Measurements from ENCODE around the gene SIDT1. TPM values are rescaled to one million over a fixed set of nuclear protein-coding genes. Genes with fewer than 3 reads are reported as not detected.
A peak's percentile ranks its signal among the peaks of the same experiment; 100 is the strongest.

Gene SIDT1
- 10 to 100 TPM; 34.8 to 35.0 TPM for total RNA-seq

GRCh38 chr3:113531826-113532697 lies at the start of gene SIDT1:
SIDT1 (plus strand) TSS chr3:113532555; CDS start chr3:113533022, 467 bp downstream.
- ChIA-PET POLR2A (interaction anchor here (3.5 kb wide), 1 partner anchor 16 kb away, joined by 24 read pairs; the partner anchor contains the start of gene SPICE1), CTCF (interaction anchor here (2.7 kb wide), 1 partner anchor 16 kb away, joined by 10 read pairs; the partner anchor contains the start of gene SPICE1)
- H3K27me3 Mint-ChIP-seq (ENCODE audit: low read depth): peaks cover 3% of the 10 kb centered on the region
- H3K4me1 Mint-ChIP-seq (ENCODE audit: low read depth): peaks cover 49% of the 10 kb centered on the region
- peak; percentile 83 for ATAC-seq
- H3K36me3 Mint-ChIP-seq (ENCODE audit: low read depth): peaks cover 28% of the 10 kb centered on the region
- peak within 1 kb of the TSS; percentile 98 for H3K27ac Mint-ChIP-seq
- peak; percentile 86 for DNase-seq
- peak within 1 kb of the TSS; percentile 92 for H3K4me3 Mint-ChIP-seq
- no peaks in the 10 kb centered on the region for H3K9me3 Mint-ChIP-seq (ENCODE audit: insufficient read depth)

- no peak for ATAC-seq
- peaks cover 11% of the 10 kb centered on the region for H3K36me3 Mint-ChIP-seq (ENCODE audit: low read depth)
- H3K4me1 Mint-ChIP-seq (ENCODE audit: low read depth): peaks cover 9% of the 10 kb centered on the region
- H3K4me3 Mint-ChIP-seq: no peak overlapping the region
- no peaks in the 10 kb centered on the region for H3K27me3 Mint-ChIP-seq (ENCODE audit: low read depth)
- peak; percentile 38 for DNase-seq
- peak overlapping the region; percentile 39 for H3K27ac Mint-ChIP-seq
- H3K9me3 Mint-ChIP-seq (ENCODE audit: insufficient read depth): no peaks in the 10 kb centered on the region
- POLR2A ChIA-PET: no interaction called here
- CTCF ChIA-PET: interaction anchor here (0.9 to 1.0 kb wide), 2 partner anchors 8 to 92 kb away, joined by 4 to 5 read pairs; no protein-coding TSS in a partner anchor
These were observed 47.2 kb upstream of the SIDT1 start for GRCh38 chr3:113485161-113485609.

GRCh38 chr3:113495035-113495434 lies 37.3 kb upstream of the SIDT1 start:
- DNase-seq: peak; percentile 58
- ChIA-PET POLR2A (no interaction called here), CTCF (interaction anchor here (0.9 to 4.6 kb wide), 15 partner anchors 8 to 251 kb away, joined by 3 to 80 read pairs (median 5); partner anchors contain the start of genes ATP6V1A, NAA50 and SPICE1)
- Mint-ChIP-seq H3K27me3 (ENCODE audit: low read depth) (no peaks in the 10 kb centered on the region), H3K4me3 (no peak overlapping the region), H3K9me3 (ENCODE audit: insufficient read depth) (no peaks in the 10 kb centered on the region), H3K36me3 (ENCODE audit: low read depth) (peaks cover 28% of the 10 kb centered on the region), H3K27ac (no peak overlapping the region), H3K4me1 (ENCODE audit: low read depth) (peaks cover 5% of the 10 kb centered on the region)
- peak; percentile 67 for ATAC-seq

- H3K27me3 Mint-ChIP-seq (ENCODE audit: low read depth): no peaks in the 10 kb centered on the region
- peaks cover 14% of the 10 kb centered on the region for H3K4me1 Mint-ChIP-seq (ENCODE audit: low read depth)
- ChIA-PET POLR2A (no interaction called here), CTCF (interaction anchor here (0.6 to 4.6 kb wide), 11 partner anchors 9 to 558 kb away, joined by 3 to 80 read pairs (median 3); partner anchors contain the start of genes ATP6V1A, NAA50 and SPICE1)
- peaks cover 25% of the 10 kb centered on the region for H3K36me3 Mint-ChIP-seq (ENCODE audit: low read depth)
- ATAC-seq (no peak), DNase-seq (no peak)
- no peaks in the 10 kb centered on the region for H3K9me3 Mint-ChIP-seq (ENCODE audit: insufficient read depth)
- no peak overlapping the region for H3K27ac Mint-ChIP-seq
- no peak overlapping the region for H3K4me3 Mint-ChIP-seq
These were observed 35.4 kb upstream of the SIDT1 start for GRCh38 chr3:113496924-113497323.

- peak overlapping the region; percentile 22 for H3K27ac Mint-ChIP-seq
- H3K4me1 Mint-ChIP-seq (ENCODE audit: low read depth): peaks cover 14% of the 10 kb centered on the region
- H3K36me3 Mint-ChIP-seq (ENCODE audit: low read depth): peaks cover 25% of the 10 kb centered on the region
- H3K27me3 Mint-ChIP-seq (ENCODE audit: low read depth): no peaks in the 10 kb centered on the region
- CTCF ChIA-PET: interaction anchor here (0.8 to 4.6 kb wide), 3 partner anchors 50 to 79 kb away, joined by 3 to 80 read pairs (median 9); no protein-coding TSS in a partner anchor
- no peak overlapping the region for H3K4me3 Mint-ChIP-seq
- POLR2A ChIA-PET: interaction anchor here (0.6 kb wide), 1 partner anchor 8 kb away, joined by 3 read pairs; no protein-coding TSS in a partner anchor
- DNase-seq: no peak
- ATAC-seq: no peak
- no peaks in the 10 kb centered on the region for H3K9me3 Mint-ChIP-seq (ENCODE audit: insufficient read depth)
These were observed 33.9 kb upstream of the SIDT1 start for GRCh38 chr3:113498221-113499005.

- Mint-ChIP-seq H3K4me1 (ENCODE audit: low read depth) (peaks cover 14% of the 10 kb centered on the region), H3K27ac (no peak overlapping the region), H3K4me3 (no peak overlapping the region), H3K36me3 (ENCODE audit: low read depth) (peaks cover 27% of the 10 kb centered on the region), H3K27me3 (ENCODE audit: low read depth) (no peaks in the 10 kb centered on the region), H3K9me3 (ENCODE audit: insufficient read depth) (no peaks in the 10 kb centered on the region)
- POLR2A ChIA-PET: no interaction called here
- ATAC-seq (no peak), DNase-seq (no peak)
- CTCF ChIA-PET: interaction anchor here (4.6 kb wide), 1 partner anchor 78 kb away, joined by 80 read pairs; no protein-coding TSS in a partner anchor
These were observed 33.3 kb upstream of the SIDT1 start for GRCh38 chr3:113499081-113499480.

GRCh38 chr3:113501597-113501996 lies 30.8 kb upstream of the SIDT1 start:
- ChIA-PET POLR2A (no interaction called here), CTCF (interaction anchor here (1.4 kb wide), 1 partner anchor 8 kb away, joined by 5 read pairs; no protein-coding TSS in a partner anchor)
- DNase-seq (no peak), ATAC-seq (no peak)
- H3K27ac Mint-ChIP-seq: no peak overlapping the region
- peaks cover 29% of the 10 kb centered on the region for H3K36me3 Mint-ChIP-seq (ENCODE audit: low read depth)
- H3K9me3 Mint-ChIP-seq (ENCODE audit: insufficient read depth): no peaks in the 10 kb centered on the region
- peaks cover 10% of the 10 kb centered on the region for H3K4me1 Mint-ChIP-seq (ENCODE audit: low read depth)
- H3K4me3 Mint-ChIP-seq: no peak overlapping the region
- no peaks in the 10 kb centered on the region for H3K27me3 Mint-ChIP-seq (ENCODE audit: low read depth)

GRCh38 chr3:113505867-113506266 lies 26.5 kb upstream of the SIDT1 start:
- POLR2A ChIA-PET: interaction anchor here (1.2 kb wide), 1 partner anchor 8 kb away, joined by 5 read pairs; no protein-coding TSS in a partner anchor

GRCh38 chr3:113507501-113508067 lies 24.8 kb upstream of the SIDT1 start:
- ChIA-PET CTCF (interaction anchor here (1.0 to 2.0 kb wide), 4 partner anchors 11 to 70 kb away, joined by 3 to 7 read pairs (median 5); no protein-coding TSS in a partner anchor), POLR2A (no interaction called here)
- H3K4me3 Mint-ChIP-seq: no peak overlapping the region
- no peak for DNase-seq
- ATAC-seq: no peak
- H3K27me3 Mint-ChIP-seq (ENCODE audit: low read depth): no peaks in the 10 kb centered on the region
- no peak overlapping the region for H3K27ac Mint-ChIP-seq
- H3K4me1 Mint-ChIP-seq (ENCODE audit: low read depth): no peaks in the 10 kb centered on the region
- H3K36me3 Mint-ChIP-seq (ENCODE audit: low read depth): peaks cover 14% of the 10 kb centered on the region
- H3K9me3 Mint-ChIP-seq (ENCODE audit: insufficient read depth): no peaks in the 10 kb centered on the region

More at GRCh38 chr3:113505867-113506266, 26.5 kb upstream of the SIDT1 start:
- ATAC-seq (no peak), DNase-seq (no peak)
- CTCF ChIA-PET: interaction anchor here (0.8 to 1.7 kb wide), 4 partner anchors 8 to 72 kb away, joined by 3 to 4 read pairs (median 3); partner anchors contain the start of gene SPICE1
- Mint-ChIP-seq H3K9me3 (ENCODE audit: insufficient read depth) (no peaks in the 10 kb centered on the region), H3K4me3 (no peak overlapping the region), H3K4me1 (ENCODE audit: low read depth) (peaks cover 9% of the 10 kb centered on the region), H3K36me3 (ENCODE audit: low read depth) (peaks cover 18% of the 10 kb centered on the region), H3K27ac (no peak overlapping the region), H3K27me3 (ENCODE audit: low read depth) (no peaks in the 10 kb centered on the region)

GRCh38 chr3:113508966-113509365 lies 23.4 kb upstream of the SIDT1 start:
- CTCF ChIA-PET: interaction anchor here (1.8 to 2.0 kb wide), 2 partner anchors 15 to 69 kb away, joined by 6 to 7 read pairs; no protein-coding TSS in a partner anchor
- Mint-ChIP-seq H3K9me3 (ENCODE audit: insufficient read depth) (no peaks in the 10 kb centered on the region), H3K27ac (no peak overlapping the region), H3K4me1 (ENCODE audit: low read depth) (no peaks in the 10 kb centered on the region), H3K27me3 (ENCODE audit: low read depth) (no peaks in the 10 kb centered on the region), H3K4me3 (no peak overlapping the region), H3K36me3 (ENCODE audit: low read depth) (peaks cover 13% of the 10 kb centered on the region)
- ATAC-seq: no peak
- POLR2A ChIA-PET: no interaction called here
- no peak for DNase-seq
